Fibroblast of skin of abdomen (primary cell): ENCODE results near the gene GNE.

Source experiments
- DNase-seq: peaks from one replicate; pipeline ENCODE4 v3.0.0-alpha.2; 2013

The GNE gene

DNA sequence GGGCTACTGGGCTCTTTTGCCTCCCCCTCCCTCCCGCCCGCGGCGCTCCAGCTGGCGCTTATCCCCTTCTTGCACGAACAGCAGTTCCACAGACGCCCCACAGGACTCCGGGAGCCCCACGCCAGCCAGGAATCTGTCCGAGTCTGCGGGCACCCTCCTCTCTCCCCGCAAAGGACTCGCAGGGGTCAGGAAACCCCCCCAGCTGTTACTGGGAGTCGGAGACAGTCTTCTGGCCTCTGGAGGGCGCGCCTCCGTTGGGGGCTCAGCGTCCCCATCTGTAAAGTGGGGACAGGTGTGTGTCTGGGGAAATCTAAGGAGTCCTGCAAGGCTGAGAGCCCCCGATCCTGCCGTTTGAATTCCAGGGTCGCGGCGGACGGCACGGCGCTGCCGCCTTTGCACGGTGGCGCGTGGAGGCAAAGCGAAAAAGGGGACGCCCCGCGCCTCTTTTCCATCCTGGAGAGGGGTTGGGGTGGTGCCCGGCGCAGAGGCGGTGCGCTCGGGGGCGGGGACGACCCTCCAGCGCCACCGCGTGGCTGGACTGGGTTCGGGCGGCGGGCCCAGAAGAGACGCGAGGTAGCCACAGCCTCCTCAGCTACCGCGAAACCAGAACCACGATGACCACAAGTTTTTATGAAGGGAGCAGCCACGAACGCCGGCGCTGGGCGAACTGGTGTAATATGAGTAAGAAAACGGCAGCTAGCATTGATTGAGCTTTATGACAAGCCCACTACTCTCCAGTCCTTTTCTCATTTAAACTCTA is 91.9 kb downstream of the GNE start:
- DNase-seq = peak; percentile 87

DNA sequence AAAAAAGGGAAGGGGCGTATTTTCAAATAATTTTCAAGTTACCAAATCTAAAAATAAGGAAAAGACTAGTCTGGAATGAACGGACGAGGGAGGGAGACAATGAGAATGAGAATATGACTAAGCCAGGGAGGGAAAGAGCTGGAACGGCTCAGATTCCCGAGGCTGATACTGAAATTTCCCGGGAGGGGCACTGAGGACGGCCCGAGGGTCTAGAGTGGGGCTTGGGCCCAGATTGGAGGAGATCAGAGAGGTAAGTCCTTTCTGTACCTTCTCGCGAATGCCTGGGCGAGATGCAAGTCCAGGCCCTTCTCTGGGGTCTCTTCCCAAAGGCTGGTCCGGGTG is 92.5 kb downstream of the GNE start:
- DNase-seq = peak; percentile 67

DNA sequence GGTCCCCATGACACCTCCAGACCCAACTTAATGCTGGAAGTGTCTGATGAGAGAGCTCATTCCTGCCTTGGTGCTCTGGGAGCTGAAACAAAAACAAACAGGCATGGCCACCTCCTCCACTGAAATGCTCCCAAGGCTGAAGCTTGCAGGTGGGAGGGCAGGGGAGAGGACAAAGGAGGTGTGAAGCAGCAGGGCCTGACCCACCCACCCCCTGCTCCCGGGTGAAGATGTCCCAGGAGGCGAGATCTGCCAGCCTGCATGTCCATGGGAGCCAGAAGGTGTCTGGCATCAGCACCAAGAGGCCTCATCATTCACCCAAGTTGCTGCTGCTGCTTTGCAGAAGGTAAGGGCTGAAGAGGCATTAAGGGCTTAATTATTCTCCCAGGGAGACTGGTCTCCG is 93.3 kb downstream of the GNE start:
- no peak for DNase-seq
